Stimulated activated CD8-positive, alpha-beta memory T cell treated with anti-CD3 and anti-CD28 coated beads, Interleukin-15, amount 100 ng/mL, for 1 hour (primary cell): ENCODE results near the gene SH3GL1.
"Not testable (repeated sequence)": the region's sequence is repeated elsewhere in the genome, so short reads cannot be mapped to it uniquely, and the experiment has no call there.

ENCODE experiments used
- DNase-seq: peaks from one replicate; pipeline ENCODE4 v3.0.0-alpha.2; 2020; ENCODE audit warnings: low read depth

SH3GL1 gene

GRCh38 chr19:4342615-4343369 is 57.6 kb downstream of the SH3GL1 start:
- DNase-seq = peak; percentile 70

- no peak for DNase-seq
Observed at GRCh38 chr19:4342314-4342614, 58.1 kb downstream of the SH3GL1 start.

- DNase-seq = no peak
Observed at GRCh38 chr19:4338441-4339355, 61.6 kb downstream of the SH3GL1 start, which contains the start of gene STAP2. STAP2 (minus strand) TSS chr19:4338827; CDS start chr19:4338753, 74 bp downstream.

- no peak for DNase-seq
Observed at GRCh38 chr19:4337906-4338440, 62.4 kb downstream of the SH3GL1 start.

- no peak for DNase-seq
Observed at GRCh38 chr19:4334929-4335570, 65.3 kb downstream of the SH3GL1 start.

GRCh38 chr19:4329858-4330257 is 70.5 kb downstream of the SH3GL1 start:
- no peak for DNase-seq

GRCh38 chr19:4328991-4329681 is 71.2 kb downstream of the SH3GL1 start:
- DNase-seq = not testable (repeated sequence)

GRCh38 chr19:4328243-4328990 is 71.9 kb downstream of the SH3GL1 start:
- DNase-seq = peak; percentile 97

GRCh38 chr19:4327877-4328242 is 72.5 kb downstream of the SH3GL1 start:
- no peak for DNase-seq

GRCh38 chr19:4327252-4327876 is 73.0 kb downstream of the SH3GL1 start:
- peak; percentile 40 for DNase-seq

- no peak for DNase-seq
Observed at GRCh38 chr19:4326837-4327251, 73.5 kb downstream of the SH3GL1 start.

- no peak for DNase-seq
Observed at GRCh38 chr19:4326215-4326836, 74.0 kb downstream of the SH3GL1 start.

- no peak for DNase-seq
Observed at GRCh38 chr19:4324228-4324627, 76.1 kb downstream of the SH3GL1 start.

GRCh38 chr19:4323692-4324091 is 76.7 kb downstream of the SH3GL1 start:
- no peak for DNase-seq

GRCh38 chr19:4322942-4323665 is 77.2 kb downstream of the SH3GL1 start:
- no peak for DNase-seq

GRCh38 chr19:4320419-4320818 is 79.9 kb downstream of the SH3GL1 start:
- no peak for DNase-seq

GRCh38 chr19:4319067-4319718 is 81.2 kb downstream of the SH3GL1 start:
- DNase-seq = no peak

GRCh38 chr19:4318460-4318859 is 81.9 kb downstream of the SH3GL1 start:
- no peak for DNase-seq

- DNase-seq = no peak
Observed at GRCh38 chr19:4316956-4317355, 83.4 kb downstream of the SH3GL1 start.
